ENCODE measurements around the gene SNRK.

- no peak for TF ChIP-seq EZH2 (IDR thresholded peaks at IDR 0.05)
- no peak for TF ChIP-seq RAD21 (IDR thresholded peaks at IDR 0.05; ENCODE audit: low read depth)
- TF ChIP-seq CBX3 (IDR thresholded peaks at IDR 0.05; ENCODE audit: low read depth), result no peak
- TF ChIP-seq, protein P1, sequence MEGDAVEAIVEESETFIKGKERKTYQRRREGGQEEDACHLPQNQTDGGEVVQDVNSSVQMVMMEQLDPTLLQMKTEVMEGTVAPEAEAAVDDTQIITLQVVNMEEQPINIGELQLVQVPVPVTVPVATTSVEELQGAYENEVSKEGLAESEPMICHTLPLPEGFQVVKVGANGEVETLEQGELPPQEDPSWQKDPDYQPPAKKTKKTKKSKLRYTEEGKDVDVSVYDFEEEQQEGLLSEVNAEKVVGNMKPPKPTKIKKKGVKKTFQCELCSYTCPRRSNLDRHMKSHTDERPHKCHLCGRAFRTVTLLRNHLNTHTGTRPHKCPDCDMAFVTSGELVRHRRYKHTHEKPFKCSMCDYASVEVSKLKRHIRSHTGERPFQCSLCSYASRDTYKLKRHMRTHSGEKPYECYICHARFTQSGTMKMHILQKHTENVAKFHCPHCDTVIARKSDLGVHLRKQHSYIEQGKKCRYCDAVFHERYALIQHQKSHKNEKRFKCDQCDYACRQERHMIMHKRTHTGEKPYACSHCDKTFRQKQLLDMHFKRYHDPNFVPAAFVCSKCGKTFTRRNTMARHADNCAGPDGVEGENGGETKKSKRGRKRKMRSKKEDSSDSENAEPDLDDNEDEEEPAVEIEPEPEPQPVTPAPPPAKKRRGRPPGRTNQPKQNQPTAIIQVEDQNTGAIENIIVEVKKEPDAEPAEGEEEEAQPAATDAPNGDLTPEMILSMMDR (IDR thresholded peaks at IDR 0.05 in 2 of 3, conservative IDR thresholded peaks at IDR 0.05 in 1 of 3; ENCODE audit: borderline replicate concordance in 1 of 3, insufficient read depth in 1 of 3, low read depth in 2 of 3, low read length in 2 of 3), result no peak
- TF ChIP-seq, protein P2, sequence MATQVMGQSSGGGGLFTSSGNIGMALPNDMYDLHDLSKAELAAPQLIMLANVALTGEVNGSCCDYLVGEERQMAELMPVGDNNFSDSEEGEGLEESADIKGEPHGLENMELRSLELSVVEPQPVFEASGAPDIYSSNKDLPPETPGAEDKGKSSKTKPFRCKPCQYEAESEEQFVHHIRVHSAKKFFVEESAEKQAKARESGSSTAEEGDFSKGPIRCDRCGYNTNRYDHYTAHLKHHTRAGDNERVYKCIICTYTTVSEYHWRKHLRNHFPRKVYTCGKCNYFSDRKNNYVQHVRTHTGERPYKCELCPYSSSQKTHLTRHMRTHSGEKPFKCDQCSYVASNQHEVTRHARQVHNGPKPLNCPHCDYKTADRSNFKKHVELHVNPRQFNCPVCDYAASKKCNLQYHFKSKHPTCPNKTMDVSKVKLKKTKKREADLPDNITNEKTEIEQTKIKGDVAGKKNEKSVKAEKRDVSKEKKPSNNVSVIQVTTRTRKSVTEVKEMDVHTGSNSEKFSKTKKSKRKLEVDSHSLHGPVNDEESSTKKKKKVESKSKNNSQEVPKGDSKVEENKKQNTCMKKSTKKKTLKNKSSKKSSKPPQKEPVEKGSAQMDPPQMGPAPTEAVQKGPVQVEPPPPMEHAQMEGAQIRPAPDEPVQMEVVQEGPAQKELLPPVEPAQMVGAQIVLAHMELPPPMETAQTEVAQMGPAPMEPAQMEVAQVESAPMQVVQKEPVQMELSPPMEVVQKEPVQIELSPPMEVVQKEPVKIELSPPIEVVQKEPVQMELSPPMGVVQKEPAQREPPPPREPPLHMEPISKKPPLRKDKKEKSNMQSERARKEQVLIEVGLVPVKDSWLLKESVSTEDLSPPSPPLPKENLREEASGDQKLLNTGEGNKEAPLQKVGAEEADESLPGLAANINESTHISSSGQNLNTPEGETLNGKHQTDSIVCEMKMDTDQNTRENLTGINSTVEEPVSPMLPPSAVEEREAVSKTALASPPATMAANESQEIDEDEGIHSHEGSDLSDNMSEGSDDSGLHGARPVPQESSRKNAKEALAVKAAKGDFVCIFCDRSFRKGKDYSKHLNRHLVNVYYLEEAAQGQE (IDR thresholded peaks at IDR 0.05; ENCODE audit: low read depth), result no peak
Measured at GRCh38 chr3:43288850-43289249, 2.5 kb downstream of the SNRK start.

All from HCT116 (cell line).